Mammary epithelial cell (primary cell): ENCODE data around the gene RADIL.

Experiments used
- CTCF ChIP-seq, 2 donors: IDR thresholded peaks in 1 of 2; conservative IDR thresholded peaks in 1 of 2; 2 replicates each; pipeline ENCODE4 v1.5.1; 2011 to 2012; ENCODE audit warnings: inconsistent platforms in 2 of 2, low read length in 2 of 2, mild to moderate bottlenecking in 2 of 2, control low read depth in 1 of 2, low read depth in 1 of 2; ENCODE audit not compliant: insufficient read depth in 1 of 2; ENCODE audit errors: extremely low read depth in 1 of 2
- EZH2 ChIP-seq: IDR thresholded peaks from 2 replicates; pipeline ENCODE4 v1.6.1; 2012; ENCODE audit warnings: low read length, inconsistent platforms, borderline replicate concordance

- TF ChIP-seq CTCF (conservative IDR thresholded peaks at IDR 0.05 in 1 of 2, IDR thresholded peaks at IDR 0.05 in 1 of 2; ENCODE audit: extremely low read depth in 1 of 2, insufficient read depth in 1 of 2, low read depth in 1 of 2, low read length in 2 of 2): no peak
- TF ChIP-seq EZH2: no peak
These were observed 15.0 kb downstream of the RADIL start for GRCh38 chr7:4868493-4868892.
